ENCODE results near the gene POC1A. TPM values are rescaled to one million over a fixed set of nuclear protein-coding genes. Genes with fewer than 3 reads are reported as not detected.

The POC1A gene
- total and polyA plus RNA-seq, 2 donors (not counting 3 experiments of a cell fraction or from before 2014, with no cell fraction given), result 14.8 to 19.4 TPM

DNA sequence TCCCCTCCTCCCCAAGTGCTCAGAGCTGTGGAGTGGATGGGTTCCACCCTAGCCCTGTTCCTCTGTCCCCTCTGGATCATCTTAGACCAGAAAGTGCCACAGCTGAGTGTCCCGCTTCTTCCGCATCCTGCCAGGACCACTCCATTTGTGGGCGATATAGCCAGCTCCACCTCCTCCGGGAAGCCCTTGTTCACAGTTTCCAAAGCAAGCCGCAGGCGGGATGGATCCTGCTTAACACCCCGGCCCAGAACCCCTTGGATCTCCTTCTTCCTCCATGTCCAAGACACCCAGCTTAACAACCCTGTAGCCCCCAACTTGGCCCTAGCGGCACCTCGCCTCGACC, 43.2 kb upstream of the POC1A start:
- Histone ChIP-seq H3K9ac (replicated peaks; ENCODE audit: extremely low read depth, insufficient read depth, low read length) (peak overlapping the region; percentile 17), H3K27me3 (ENCODE audit: control insufficient read depth in 2 of 2, insufficient read depth in 2 of 2, low read length in 2 of 2) (no peaks in the 10 kb centered on the region), H3K4me2 (ENCODE audit: insufficient read depth, low read length) (peak overlapping the region; percentile 27), H3K4me3 (replicated peaks in 1 of 3; ENCODE audit: insufficient read depth in 1 of 3, low read depth in 1 of 3, low read length in 3 of 3) (peak overlapping the region in 1 of 3 experiments; percentile 93), H4K20me1 (replicated peaks; ENCODE audit: control insufficient read depth, extremely low read depth, insufficient read depth, low read length) (no peaks in the 10 kb centered on the region), H3K9me3 (replicated peaks; ENCODE audit: control insufficient read depth, insufficient read depth, low read length) (no peaks in the 10 kb centered on the region), H3K36me3 (ENCODE audit: control insufficient read depth in 2 of 2, extremely low read depth in 1 of 2, insufficient read depth in 2 of 2, low read length in 2 of 2) (peaks cover 3 to 5% of the 10 kb centered on the region in 2 experiments), H2AFZ (ENCODE audit: low read depth, low read length) (peak overlapping the region; percentile 85), H3K9me1 (replicated peaks; ENCODE audit: control insufficient read depth, extremely low read depth, insufficient read depth, low read length) (no peaks in the 10 kb centered on the region), H3K4me1 (ENCODE audit: control insufficient read depth, extremely low read depth, insufficient read depth, low read length) (peaks cover 17% of the 10 kb centered on the region), H3K79me2 (ENCODE audit: control insufficient read depth, insufficient read depth, low read length) (peaks cover 15% of the 10 kb centered on the region), H3K27ac (ENCODE audit: insufficient read depth, low read depth, low read length) (peak overlapping the region; percentile 23)
- intact Hi-C loops (cut with micrococcal nuclease), result loop anchor here (5.0 kb wide), 1 partner anchor 195 kb away; no protein-coding TSS in a partner anchor
- DNase-seq (ENCODE audit: low read depth, low spot score) (no peak), FAIRE-seq (peak; percentile 35)
- BruUV-seq (replicated peaks), result no TSS peak
- dilution Hi-C loops (cut with MboI; ENCODE audit: extremely low pct_ligation_motif_present, low sequenced_read_pairs), result no loop called here
- POLR2A ChIA-PET, result interaction anchor here (0.8 kb wide), 1 partner anchor 43 kb away, joined by 3 read pairs; the partner anchor contains the start of gene POC1A
- CTCF ChIA-PET, result interaction anchor here (0.8 to 1.4 kb wide), 5 partner anchors 8 to 43 kb away, joined by 3 to 5 read pairs (median 3); partner anchors contain the start of gene POC1A
- TF ChIP-seq MYC (IDR thresholded peaks at IDR 0.05; ENCODE audit: low read depth, low read length) (no peak), FOS (IDR thresholded peaks at IDR 0.05; ENCODE audit: borderline replicate concordance, insufficient read depth, low read length) (no peak), POLR2AphosphoS5 (IDR thresholded peaks at IDR 0.05; ENCODE audit: insufficient read depth, low read depth, low read length) (no peak), EZH2 (IDR thresholded peaks at IDR 0.05; ENCODE audit: borderline replicate concordance, low read depth, low read length, severe bottlenecking) (no peak), GATA2 (IDR thresholded peaks at IDR 0.05; ENCODE audit: insufficient read depth, insufficient read length, low read depth, low read length) (no peak), JUN (IDR thresholded peaks at IDR 0.05; ENCODE audit: borderline replicate concordance, insufficient read depth, insufficient read length, low read depth) (no peak), POLR2A (IDR thresholded peaks at IDR 0.05; ENCODE audit: low read depth, low read length) (no peak)
- TF ChIP-seq, protein P1, sequence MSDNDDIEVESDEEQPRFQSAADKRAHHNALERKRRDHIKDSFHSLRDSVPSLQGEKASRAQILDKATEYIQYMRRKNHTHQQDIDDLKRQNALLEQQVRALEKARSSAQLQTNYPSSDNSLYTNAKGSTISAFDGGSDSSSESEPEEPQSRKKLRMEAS (IDR thresholded peaks at IDR 0.05; ENCODE audit: insufficient read depth, insufficient read length), result no peak
- TF ChIP-seq, protein P2, sequence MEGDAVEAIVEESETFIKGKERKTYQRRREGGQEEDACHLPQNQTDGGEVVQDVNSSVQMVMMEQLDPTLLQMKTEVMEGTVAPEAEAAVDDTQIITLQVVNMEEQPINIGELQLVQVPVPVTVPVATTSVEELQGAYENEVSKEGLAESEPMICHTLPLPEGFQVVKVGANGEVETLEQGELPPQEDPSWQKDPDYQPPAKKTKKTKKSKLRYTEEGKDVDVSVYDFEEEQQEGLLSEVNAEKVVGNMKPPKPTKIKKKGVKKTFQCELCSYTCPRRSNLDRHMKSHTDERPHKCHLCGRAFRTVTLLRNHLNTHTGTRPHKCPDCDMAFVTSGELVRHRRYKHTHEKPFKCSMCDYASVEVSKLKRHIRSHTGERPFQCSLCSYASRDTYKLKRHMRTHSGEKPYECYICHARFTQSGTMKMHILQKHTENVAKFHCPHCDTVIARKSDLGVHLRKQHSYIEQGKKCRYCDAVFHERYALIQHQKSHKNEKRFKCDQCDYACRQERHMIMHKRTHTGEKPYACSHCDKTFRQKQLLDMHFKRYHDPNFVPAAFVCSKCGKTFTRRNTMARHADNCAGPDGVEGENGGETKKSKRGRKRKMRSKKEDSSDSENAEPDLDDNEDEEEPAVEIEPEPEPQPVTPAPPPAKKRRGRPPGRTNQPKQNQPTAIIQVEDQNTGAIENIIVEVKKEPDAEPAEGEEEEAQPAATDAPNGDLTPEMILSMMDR (IDR thresholded peaks at IDR 0.05; ENCODE audit: extremely low read depth in 1 of 2, insufficient read depth in 1 of 2, low read depth in 1 of 2, low read length in 2 of 2), result no peak

Data from endothelial cell of umbilical vein (primary cell).